ENCODE data around the gene DAAM2. TPM values are rescaled to one million over a fixed set of nuclear protein-coding genes. Genes with fewer than 3 reads are reported as not detected.

DAAM2 gene
- total and polyA plus RNA-seq, 2 of the 8 experiments (the other 6 are each of a cell fraction or from before 2014, with no cell fraction given) = 1.5 to 2.9 TPM

GRCh38 chr6:39902786-39903465 lies 110.8 kb downstream of the DAAM2 start (continued):
- TF ChIP-seq ASH2L (IDR thresholded peaks at IDR 0.05; ENCODE audit: low read length) (no peak), RXRA (IDR thresholded peaks at IDR 0.05; ENCODE audit: insufficient read depth, low read depth, low read length) (no peak), SIX5 (IDR thresholded peaks at IDR 0.05; ENCODE audit: low read depth, low read length) (no peak), RAD21 (IDR thresholded peaks at IDR 0.05 in 1 of 2, conservative IDR thresholded peaks at IDR 0.05 in 1 of 2; ENCODE audit: low read depth in 2 of 2, low read length in 2 of 2) (peak; percentile 21 to 27; a peak in 2 of 4 replicates), SAP30 (IDR thresholded peaks at IDR 0.05; ENCODE audit: insufficient read depth, insufficient replicate concordance, low read length) (no peak), POLR2AphosphoS5 (IDR thresholded peaks at IDR 0.05; ENCODE audit: low read depth, low read length) (peak; percentile 36; the same call in 1 of the 2 replicates), RBBP5 (IDR thresholded peaks at IDR 0.05; ENCODE audit: borderline replicate concordance, low read depth, low read length) (no peak), BRCA1 (IDR thresholded peaks at IDR 0.05; ENCODE audit: low read depth, low read length) (no peak), ZNF274 (IDR thresholded peaks at IDR 0.05; ENCODE audit: borderline replicate concordance, extremely low read depth, low read length) (no peak)
- TF ChIP-seq, protein P1, sequence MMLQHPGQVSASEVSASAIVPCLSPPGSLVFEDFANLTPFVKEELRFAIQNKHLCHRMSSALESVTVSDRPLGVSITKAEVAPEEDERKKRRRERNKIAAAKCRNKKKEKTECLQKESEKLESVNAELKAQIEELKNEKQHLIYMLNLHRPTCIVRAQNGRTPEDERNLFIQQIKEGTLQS (IDR thresholded peaks at IDR 0.05; ENCODE audit: insufficient read depth, low read depth, low read length) = no peak
